GM21619 (cell line): Measurements from ENCODE around the gene RAMAC.
A peak's percentile ranks its signal among the peaks of the same experiment; 100 is the strongest.
"Not testable (repeated sequence)": the region's sequence is repeated elsewhere in the genome, so short reads cannot be mapped to it uniquely, and the experiment has no call there.

ENCODE experiments used
- ATAC-seq: cut with Tn5 transposase; IDR thresholded peaks from one replicate; pipeline ENCODE4 v1.9.1; 2021; ENCODE audit not compliant: unreplicated experiment

RAMAC gene

GRCh38 chr15:82966671-82967071 lies 19.3 kb upstream of the RAMAC start:
- peak; percentile 95 for ATAC-seq

- no peak for ATAC-seq
These were observed 17.9 kb upstream of the RAMAC start for GRCh38 chr15:82968066-82968465.

DNA sequence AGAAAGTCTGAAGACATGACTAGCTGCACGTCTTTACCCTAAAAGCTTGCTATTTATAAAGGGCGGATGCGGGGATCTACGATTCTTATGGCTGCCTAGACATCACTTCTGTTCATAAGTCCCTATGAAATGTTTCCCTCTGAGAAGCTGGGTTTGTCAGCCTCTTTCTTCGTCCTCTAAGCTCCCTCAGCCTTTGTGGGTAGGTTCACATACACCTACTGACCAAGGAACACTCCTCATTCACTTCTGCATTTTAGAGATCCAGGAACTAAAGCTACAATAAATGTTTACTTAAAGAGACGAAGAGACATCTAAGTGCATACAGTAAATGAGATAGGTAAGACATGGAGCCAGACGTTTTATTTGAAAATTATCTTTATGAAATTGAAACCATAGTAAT lies 16.7 kb upstream of the RAMAC start:
- ATAC-seq, result no peak

GRCh38 chr15:82970078-82970686 lies 15.8 kb upstream of the RAMAC start:
- no peak for ATAC-seq

GRCh38 chr15:82970696-82971095 lies 15.3 kb upstream of the RAMAC start:
- no peak for ATAC-seq

DNA sequence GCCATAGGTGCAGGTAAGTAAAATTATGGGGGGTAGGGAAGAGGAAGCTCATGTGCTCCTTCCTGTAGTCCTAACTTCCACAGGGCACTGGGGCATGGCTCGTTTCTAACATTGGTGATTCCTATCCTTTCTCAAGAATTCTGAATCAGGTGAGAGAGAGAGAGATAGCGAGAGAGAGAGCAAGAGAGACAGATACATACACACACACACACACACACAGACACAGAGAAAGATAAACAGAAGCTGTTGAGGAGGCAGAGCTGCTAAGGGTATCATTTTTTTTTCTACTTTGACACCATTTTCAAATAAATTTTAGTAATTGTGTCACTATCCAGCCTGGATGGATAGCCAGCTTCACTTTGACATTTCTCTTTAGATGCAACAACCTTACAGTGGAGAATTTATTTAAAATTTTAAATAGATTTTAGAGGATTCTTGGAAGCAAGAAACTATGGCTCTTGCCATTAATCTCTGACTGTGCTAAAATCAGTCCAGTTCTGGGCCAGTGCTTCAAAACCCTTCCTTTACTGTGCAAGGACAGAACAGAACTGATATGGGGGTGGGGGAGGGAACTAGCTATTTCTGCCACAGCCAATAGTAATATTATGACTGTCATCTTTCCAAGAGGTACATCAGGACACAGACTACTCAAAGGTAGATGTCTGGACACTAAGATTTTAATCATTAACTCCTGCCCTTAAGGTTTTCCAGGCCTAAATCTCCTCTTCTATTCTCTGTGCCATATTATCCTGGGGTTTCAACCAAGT lies 14.6 kb upstream of the RAMAC start:
- no peak for ATAC-seq

DNA sequence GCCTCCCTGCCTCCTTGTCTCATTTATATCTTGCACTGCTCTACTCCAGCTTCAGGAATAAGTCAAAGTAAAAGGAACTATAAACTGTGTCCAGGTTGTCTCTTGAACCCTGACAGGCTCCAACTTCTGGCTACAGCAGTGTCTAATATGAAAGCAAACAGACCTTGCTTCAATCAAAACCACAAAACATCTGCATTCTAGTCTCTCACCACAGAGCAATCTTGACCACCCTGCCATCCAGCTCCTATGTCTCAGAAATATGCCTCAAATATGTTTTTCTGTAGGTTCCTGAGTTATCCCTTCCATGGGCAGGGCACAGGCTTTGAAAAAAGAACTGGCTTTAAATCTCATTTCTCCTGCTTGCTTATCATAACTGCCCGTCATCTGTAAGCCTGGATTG lies 13.0 kb upstream of the RAMAC start:
- ATAC-seq, result no peak

GRCh38 chr15:82977076-82977475 lies 8.9 kb upstream of the RAMAC start:
- no peak for ATAC-seq

- ATAC-seq, result no peak
These were observed 7.6 kb upstream of the RAMAC start for GRCh38 chr15:82978438-82978837.

DNA sequence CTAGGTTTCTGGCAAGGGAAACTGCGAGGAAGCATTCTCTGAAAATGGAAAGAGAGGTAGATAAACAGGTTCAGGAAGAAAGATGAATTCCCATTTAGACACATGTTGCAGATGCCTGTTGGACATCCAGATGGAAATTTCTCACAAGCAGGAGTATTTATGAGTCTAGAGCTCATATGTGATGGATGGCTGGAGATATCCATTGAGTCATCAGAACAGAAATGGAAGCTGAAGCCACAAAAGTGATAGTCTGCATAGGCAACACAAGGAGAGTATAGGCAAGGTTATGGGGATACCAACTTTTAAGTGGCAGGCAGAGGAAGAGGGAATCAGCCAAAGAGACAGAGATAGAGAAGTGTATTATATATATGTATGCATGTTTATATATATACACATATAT lies 6.3 kb upstream of the RAMAC start:
- no peak for ATAC-seq

GRCh38 chr15:82980981-82981380 lies 5.0 kb upstream of the RAMAC start:
- ATAC-seq, result no peak

- ATAC-seq, result peak; percentile 26
These were observed 401 bp downstream of the RAMAC start for GRCh38 chr15:82986442-82986780.

GRCh38 chr15:82992436-82992998 lies 6.5 kb downstream of the RAMAC start:
- ATAC-seq, result no peak

DNA sequence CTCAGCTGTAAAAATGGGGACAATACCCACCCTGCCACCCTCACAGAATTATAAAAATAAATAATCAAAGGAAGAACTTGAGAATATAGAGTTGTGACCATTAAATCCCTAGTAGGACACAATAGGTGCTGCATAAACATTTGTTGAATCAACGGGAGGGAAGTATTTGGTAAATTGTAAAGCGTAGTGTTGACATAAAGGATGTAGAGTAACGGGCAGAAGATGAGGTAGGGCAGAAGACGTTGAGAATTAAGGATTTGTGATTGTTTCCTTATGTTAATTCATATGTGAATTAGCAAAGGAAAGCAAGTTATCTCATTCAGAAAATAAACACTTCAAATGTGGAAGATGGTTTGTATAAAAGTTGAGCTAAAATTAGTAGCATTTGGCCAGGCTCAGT lies 7.1 kb downstream of the RAMAC start:
- ATAC-seq, result no peak

- no peak for ATAC-seq
These were observed 9.1 kb downstream of the RAMAC start for GRCh38 chr15:82995076-82995475.

DNA sequence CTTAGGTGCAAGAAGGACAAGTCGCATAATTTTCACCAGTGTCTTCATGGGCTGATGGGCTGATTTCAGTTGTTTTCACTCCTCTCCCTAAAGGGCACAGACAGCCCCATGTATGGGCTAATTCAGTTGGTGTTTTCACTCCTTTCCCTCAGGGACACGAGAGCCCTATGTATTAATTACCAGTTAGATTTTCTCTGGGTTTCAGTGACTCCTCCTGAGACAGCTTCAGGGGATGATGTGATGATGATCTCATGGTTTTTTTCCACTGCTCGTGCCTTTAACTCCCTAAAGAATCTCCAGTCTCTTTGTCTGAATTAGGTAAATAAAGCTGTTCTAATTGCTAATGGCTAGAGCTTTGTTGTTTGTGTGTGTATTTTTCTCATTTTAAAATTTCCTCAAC lies 9.9 kb downstream of the RAMAC start:
- no peak for ATAC-seq

- ATAC-seq, result no peak
These were observed 13.4 kb downstream of the RAMAC start for GRCh38 chr15:82999426-82999825.

DNA sequence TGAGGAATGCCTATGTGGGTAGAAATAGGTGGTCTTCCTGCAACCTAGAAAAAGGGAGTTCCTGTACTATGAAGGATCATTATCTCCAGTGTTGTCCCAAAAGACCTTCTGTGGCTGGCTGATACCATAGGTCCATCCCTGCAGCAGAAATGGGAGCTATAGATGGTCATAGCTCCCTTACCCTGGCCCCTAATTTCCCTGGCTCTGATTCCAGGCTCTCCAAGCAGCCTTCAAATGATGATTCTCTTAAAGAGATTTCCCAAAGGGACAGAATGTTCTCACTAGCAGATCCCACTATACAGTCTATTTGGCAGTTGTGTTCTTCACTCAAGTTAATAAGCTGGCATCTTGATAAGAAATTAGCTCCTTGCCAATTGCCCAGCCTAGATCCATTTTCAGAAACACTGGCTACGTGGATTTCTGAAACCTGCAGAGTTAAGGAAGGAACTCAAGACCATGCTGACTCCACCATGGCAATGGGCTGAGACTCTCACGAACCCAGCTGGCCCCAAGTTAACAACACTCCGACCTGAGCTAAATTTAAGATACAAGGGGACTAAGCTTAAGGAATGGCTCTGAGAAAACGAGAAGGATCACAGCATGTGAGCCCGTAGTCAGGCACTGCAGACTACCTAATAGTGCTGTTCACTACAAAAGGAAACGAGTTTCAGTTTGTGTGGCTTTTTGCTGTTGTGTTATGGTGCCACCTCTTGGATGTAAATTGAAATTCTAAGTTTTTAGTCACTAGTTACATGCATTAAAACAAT lies 14.1 kb downstream of the RAMAC start:
- ATAC-seq, result peak; percentile 81

GRCh38 chr15:83000672-83001031 lies 14.6 kb downstream of the RAMAC start:
- ATAC-seq, result not testable (repeated sequence)

DNA sequence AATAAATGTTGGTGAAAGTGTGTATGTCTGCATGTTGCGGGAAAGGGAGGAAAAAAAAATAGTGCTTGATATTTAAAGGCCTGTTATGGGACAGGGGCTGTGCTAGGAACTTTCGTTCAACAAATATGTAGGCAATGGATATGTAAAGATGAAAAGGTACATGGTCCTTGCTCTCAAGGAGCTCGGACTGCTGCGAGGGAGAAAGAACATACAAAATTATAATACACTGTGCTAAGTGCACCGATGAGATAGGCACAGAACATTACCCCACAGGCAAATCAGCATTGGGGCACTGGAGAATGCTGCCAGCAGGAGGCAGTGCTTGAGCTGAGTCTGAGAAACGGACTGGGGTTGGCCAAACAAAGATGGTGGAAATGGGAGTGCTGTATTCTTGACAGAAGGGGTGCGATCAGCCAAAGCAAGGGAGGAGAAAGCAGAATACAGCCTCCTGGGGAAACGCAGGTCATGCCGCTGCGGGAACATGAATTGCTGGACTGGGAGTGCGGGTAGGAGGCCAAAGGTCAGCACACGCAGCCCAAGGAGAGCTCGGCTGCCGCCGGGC lies 24.8 kb downstream of the RAMAC start:
- peak; percentile 61 for ATAC-seq

- peak; percentile 91 for ATAC-seq
These were observed 25.5 kb downstream of the RAMAC start, which contains the start of gene C15orf40 for GRCh38 chr15:83011271-83012075. TSS of gene C15orf40 (minus strand) at chr15:83011639. CDS start at chr15:83011607, 32 bp downstream.
